ENCODE data around the gene TSPO2. TPM values are rescaled to one million over a fixed set of nuclear protein-coding genes. Genes with fewer than 3 reads are reported as not detected.

TSPO2 gene
- total and polyA plus RNA-seq, 9 donors = not detected

DNA sequence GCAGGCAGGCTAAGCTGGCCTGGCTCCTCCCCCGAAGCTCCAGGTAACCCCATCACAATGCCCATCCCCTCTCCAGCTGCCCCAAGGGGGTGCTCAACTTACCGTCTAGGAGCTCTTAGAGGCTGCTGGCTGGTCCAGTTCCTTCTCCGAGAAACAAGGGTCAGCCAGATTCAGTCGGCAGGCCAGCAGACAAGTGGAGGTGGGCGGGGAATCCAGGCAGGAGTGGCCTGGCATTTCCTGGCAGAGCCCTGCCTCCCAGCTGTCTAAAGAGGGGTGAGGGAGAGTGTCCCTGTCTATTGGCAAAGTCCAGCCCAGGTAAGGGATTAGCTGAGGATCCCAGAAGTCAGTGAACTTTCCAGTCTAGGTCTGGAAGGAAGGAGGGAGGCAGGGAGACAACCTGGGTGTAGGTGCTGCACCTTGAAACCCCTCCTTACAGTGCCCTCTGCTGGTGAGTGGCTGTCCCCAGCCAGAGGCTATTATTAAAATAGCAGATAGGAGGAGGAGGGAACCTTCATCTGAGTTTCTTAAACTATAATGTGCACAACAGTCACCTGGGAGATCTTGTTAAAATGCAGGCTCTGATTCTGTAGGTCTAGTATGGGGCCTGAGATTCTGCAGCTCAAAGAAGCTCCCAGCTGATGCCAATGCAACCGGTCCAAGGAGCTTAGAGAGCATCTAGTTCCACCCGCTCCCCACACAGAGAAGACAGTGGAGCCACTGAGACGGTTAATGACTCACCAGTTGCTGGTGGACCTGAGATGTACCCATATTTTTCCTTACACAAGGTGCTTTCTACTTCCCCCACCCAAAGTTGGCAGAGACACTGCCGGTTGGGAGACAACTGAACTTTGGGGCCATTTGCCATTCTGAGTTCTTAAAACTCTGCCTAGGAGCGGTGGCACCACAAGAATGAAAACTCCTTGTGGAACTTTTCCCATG is 2.9 kb upstream of the TSPO2 start, which contains the start of gene UNC5CL:
Gene UNC5CL (minus strand): TSS at position 162 of the 939 bp plus-strand sequence. CDS start 4,147 bp downstream, outside the sequence.
- Histone ChIP-seq H3K4me3 (no peak within 1 kb of the TSS), H3K4me1 (ENCODE audit: insufficient read depth) (no peaks in the 10 kb centered on the region), H3K9me3 (no peaks in the 10 kb centered on the region), H3K27ac (no peak within 1 kb of the TSS), H3K27me3 (no peaks in the 10 kb centered on the region), H3K36me3 (no peaks in the 10 kb centered on the region)
- intact Hi-C loops (cut with DNase I) = loop anchor here in 1 of 4 donors (10.0 kb wide), 1 partner anchor 705 kb away; no protein-coding TSS in a partner anchor
- no peak for DNase-seq
- 69 to 82% (median 72%) methylated on average over 10 of the region's 10 CpGs for WGBS, 3 donors
- TF ChIP-seq POLR2A (IDR thresholded peaks at IDR 0.05) (no peak), EP300 (IDR thresholded peaks at IDR 0.05) (no peak)
- TF ChIP-seq, protein P1, sequence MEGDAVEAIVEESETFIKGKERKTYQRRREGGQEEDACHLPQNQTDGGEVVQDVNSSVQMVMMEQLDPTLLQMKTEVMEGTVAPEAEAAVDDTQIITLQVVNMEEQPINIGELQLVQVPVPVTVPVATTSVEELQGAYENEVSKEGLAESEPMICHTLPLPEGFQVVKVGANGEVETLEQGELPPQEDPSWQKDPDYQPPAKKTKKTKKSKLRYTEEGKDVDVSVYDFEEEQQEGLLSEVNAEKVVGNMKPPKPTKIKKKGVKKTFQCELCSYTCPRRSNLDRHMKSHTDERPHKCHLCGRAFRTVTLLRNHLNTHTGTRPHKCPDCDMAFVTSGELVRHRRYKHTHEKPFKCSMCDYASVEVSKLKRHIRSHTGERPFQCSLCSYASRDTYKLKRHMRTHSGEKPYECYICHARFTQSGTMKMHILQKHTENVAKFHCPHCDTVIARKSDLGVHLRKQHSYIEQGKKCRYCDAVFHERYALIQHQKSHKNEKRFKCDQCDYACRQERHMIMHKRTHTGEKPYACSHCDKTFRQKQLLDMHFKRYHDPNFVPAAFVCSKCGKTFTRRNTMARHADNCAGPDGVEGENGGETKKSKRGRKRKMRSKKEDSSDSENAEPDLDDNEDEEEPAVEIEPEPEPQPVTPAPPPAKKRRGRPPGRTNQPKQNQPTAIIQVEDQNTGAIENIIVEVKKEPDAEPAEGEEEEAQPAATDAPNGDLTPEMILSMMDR (IDR thresholded peaks at IDR 0.05) = no peak

GRCh38 chr6:41040101-41040939 is 1.9 kb upstream of the TSPO2 start:
- H3K4me3 ChIP-seq = no peak overlapping the region
- intact Hi-C loops (cut with DNase I) = no loop called here
- 74 to 81% (median 79%) methylated on average over 6 of the region's 6 CpGs for WGBS, 3 donors
- no peaks in the 10 kb centered on the region for H3K4me1 ChIP-seq (ENCODE audit: insufficient read depth)
- no peaks in the 10 kb centered on the region for H3K27me3 ChIP-seq
- H3K36me3 ChIP-seq = no peaks in the 10 kb centered on the region
- H3K27ac ChIP-seq = no peak overlapping the region
- TF ChIP-seq, protein P1 (IDR thresholded peaks at IDR 0.05) = no peak
- TF ChIP-seq POLR2A (IDR thresholded peaks at IDR 0.05) = no peak
- no peak for TF ChIP-seq EP300 (IDR thresholded peaks at IDR 0.05)
- no peak for DNase-seq
- H3K9me3 ChIP-seq = no peaks in the 10 kb centered on the region

DNA sequence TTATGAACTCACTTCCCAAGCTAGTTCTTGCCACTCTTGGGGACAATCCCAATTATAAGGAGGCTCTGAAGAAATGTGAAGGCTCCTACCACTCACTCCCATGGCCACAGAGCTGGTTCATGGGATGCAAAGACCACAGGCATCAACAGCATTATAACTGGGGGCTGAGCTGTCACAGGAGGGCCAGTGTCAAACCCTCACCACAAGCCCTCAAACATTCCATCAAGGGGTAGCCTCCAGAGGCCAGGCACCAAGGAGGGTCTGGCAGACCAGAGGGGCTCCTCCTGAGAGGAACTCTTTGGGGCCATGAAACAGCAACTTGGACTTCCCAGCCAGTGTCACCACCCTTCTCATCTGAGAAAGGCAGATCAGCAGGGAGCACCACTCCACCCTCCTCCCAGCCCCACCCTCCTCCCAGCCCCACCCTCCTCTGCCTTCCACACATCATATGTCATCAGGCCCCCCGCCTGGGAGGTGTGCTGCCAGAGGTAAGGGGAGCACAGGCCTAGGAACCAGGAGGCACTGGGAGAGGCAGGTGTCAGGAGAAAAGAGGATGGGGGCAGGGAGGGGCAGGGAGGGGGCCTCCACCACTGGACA is 1.2 kb upstream of the TSPO2 start:
- intact Hi-C loops (cut with DNase I) = no loop called here
- Histone ChIP-seq H3K9me3 (no peaks in the 10 kb centered on the region), H3K4me1 (ENCODE audit: insufficient read depth) (no peaks in the 10 kb centered on the region), H3K4me3 (no peak overlapping the region), H3K36me3 (no peaks in the 10 kb centered on the region), H3K27ac (no peak overlapping the region), H3K27me3 (no peaks in the 10 kb centered on the region)
- TF ChIP-seq POLR2A (IDR thresholded peaks at IDR 0.05) = no peak
- TF ChIP-seq, protein P1 (IDR thresholded peaks at IDR 0.05) = no peak
- TF ChIP-seq EP300 (IDR thresholded peaks at IDR 0.05) = no peak
- 86 to 100% (median 89%) methylated on average over 1 of the region's 1 CpG for WGBS, 3 donors
- no peak for DNase-seq

DNA sequence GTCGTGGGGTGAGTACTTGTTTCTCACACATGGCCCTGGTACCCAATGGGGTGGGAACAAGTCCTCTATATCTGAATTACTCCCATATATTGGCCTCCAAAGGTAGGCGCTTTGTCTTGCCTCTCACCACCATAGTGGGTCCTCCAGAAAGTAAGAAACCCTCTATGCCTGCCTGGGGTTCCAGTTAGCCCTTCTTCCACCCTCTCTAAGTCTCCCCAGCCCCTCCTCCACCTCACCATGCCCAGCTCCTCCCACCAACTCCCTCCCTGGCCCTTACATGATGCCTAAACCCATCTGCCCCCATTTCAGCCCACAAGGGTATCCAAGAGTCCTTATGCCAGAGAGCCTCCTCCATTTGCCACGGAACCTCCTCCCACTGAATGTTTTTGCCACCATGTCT is 884 bp downstream of the TSPO2 start:
- no peak overlapping the region for H3K27ac ChIP-seq
- intact Hi-C loops (cut with DNase I) = no loop called here
- H3K36me3 ChIP-seq = no peaks in the 10 kb centered on the region
- TF ChIP-seq POLR2A (IDR thresholded peaks at IDR 0.05) (no peak), EP300 (IDR thresholded peaks at IDR 0.05) (no peak)
- TF ChIP-seq, protein P1 (IDR thresholded peaks at IDR 0.05) = no peak
- no peak for DNase-seq
- H3K9me3 ChIP-seq = no peaks in the 10 kb centered on the region
- 94 to 98% (median 96%) methylated on average over 3 of the region's 3 CpGs for WGBS, 3 donors
- no peaks in the 10 kb centered on the region for H3K27me3 ChIP-seq
- H3K4me1 ChIP-seq (ENCODE audit: insufficient read depth) = no peaks in the 10 kb centered on the region
- H3K4me3 ChIP-seq = no peak overlapping the region

Measured in ovary (tissue), 9 donors.